ENCODE measurements around the gene DUSP10.

Gene DUSP10

DNA sequence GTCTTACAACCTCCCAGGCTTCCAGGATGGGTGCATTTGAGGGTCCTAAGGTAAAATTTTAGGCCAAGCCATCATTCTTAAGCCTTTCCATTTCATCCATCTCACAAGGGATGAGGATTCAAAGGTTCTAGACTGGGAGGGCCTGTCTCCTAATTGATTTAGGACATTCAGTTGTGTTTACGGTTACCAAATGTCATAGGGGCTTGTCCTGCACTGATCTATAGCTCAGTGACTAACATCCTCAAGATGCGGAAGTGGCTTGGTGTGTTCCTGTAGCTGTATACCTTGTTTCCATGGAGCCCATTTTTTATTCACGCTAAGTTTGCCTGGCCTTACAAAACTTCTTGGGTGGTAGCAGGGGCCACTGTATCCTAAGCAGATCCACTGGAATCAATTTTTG lies 52.8 kb downstream of the DUSP10 start:
- DNase-seq = no peak

- no peak for DNase-seq
Measured at GRCh38 chr1:221688488-221688843, 53.4 kb downstream of the DUSP10 start.

GRCh38 chr1:221687836-221688487 lies 53.9 kb downstream of the DUSP10 start:
- DNase-seq = no peak

DNA sequence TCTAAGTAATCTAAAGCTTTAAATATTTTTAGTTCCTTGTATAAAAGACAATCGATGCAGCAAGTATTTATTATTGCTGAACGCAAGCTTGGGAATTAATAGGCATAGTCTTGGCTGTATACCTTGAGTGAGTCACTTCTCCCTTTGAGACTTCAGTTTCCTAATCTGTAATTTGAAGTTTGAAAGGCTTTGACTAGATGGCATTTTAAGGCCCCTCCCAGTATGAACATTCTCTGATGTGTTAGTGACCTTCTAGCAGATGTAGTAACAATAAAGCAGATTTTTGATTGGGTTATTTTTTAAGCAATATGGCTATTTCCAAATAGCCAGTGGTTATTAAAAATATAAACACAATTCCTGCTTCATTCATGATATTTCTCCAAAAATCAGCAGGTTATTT lies 58.2 kb downstream of the DUSP10 start:
- DNase-seq = no peak

- no peak for DNase-seq
Measured at GRCh38 chr1:221680085-221680484, 61.8 kb downstream of the DUSP10 start.

- DNase-seq = no peak
Measured at GRCh38 chr1:221678014-221678413, 63.9 kb downstream of the DUSP10 start.

- no peak for DNase-seq
Measured at GRCh38 chr1:221675880-221676800, 65.7 kb downstream of the DUSP10 start.

GRCh38 chr1:221672965-221673364 lies 68.9 kb downstream of the DUSP10 start:
- no peak for DNase-seq

DNA sequence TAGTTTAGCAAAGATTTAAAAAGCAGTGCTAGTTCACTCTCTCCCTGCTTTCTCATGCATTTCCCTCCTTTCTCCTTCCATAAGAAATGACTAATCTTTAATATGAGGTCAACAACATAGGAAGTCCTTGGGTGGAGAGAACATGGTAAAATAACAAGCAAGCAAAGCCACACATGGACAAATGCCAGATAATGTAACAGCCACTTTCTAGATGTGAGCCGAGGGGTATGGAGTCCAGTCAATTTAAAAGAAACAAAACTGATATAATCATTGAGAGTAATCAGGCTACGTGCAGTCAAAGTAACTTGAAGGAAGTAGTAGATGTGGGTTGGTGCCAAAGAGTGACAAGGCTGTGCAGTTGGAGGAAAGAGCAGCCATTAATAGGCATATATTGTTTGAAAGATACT lies 69.6 kb downstream of the DUSP10 start:
- no peak for DNase-seq

DNA sequence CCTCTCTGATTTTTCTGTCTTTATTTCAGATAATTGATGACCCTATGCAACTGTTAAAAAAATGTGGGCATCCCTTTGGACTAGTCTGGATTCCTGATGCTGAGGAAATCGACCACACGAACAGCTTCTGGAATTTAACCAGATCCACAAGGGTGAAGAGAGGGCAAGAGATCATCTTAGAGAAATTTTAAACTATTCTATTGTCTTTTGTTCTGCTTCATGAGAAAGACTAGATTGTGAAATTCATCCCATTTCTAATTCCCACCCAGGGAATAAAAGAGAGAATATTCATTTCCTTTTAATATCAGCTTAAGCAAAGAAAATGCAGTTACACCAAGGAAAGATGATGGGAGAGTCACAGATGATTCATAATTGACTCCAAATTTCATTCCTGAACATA lies 71.8 kb downstream of the DUSP10 start:
- DNase-seq = no peak

GRCh38 chr1:221669441-221669840 lies 72.4 kb downstream of the DUSP10 start:
- no peak for DNase-seq

DNA sequence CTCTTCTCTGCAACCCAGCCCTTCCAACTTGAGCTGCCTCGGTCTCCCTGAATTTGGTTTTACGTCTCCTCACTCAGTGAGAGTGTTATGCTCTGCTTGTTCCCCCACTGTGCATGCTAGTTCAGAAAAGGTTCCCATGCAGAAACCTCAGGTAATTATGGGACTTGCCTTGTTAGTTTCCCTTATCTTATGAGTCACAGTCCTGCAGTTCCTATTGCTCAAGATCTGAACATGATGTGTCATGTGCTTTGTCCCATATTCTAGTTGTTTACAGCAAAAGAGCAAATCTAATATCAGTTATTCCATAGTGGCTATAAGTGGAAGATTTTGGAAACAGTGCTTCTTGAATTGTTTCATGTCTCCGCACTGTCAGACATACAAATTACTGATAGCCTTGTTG lies 74.4 kb downstream of the DUSP10 start:
- DNase-seq = no peak

- DNase-seq = no peak
Measured at GRCh38 chr1:221664253-221664652, 77.6 kb downstream of the DUSP10 start.

DNA sequence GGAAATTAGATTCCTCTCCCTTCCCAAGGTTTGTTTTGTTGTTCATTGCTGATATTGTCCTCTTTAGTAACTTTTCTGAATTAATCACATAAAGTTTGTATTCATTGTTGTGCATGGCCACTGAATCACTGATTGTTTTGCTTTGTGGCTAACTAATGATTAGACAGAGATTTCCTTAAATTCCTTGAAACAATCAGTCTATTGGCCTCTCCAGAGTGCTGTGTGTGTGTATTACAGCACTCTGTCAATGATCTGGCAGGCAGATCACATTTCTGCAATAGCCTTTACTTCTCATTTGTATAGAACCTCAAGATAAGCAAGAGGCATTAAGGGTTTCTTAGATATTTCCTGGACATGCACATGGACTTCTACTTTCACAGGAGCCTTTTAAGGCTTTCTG lies 78.6 kb downstream of the DUSP10 start:
- no peak for DNase-seq

DNA sequence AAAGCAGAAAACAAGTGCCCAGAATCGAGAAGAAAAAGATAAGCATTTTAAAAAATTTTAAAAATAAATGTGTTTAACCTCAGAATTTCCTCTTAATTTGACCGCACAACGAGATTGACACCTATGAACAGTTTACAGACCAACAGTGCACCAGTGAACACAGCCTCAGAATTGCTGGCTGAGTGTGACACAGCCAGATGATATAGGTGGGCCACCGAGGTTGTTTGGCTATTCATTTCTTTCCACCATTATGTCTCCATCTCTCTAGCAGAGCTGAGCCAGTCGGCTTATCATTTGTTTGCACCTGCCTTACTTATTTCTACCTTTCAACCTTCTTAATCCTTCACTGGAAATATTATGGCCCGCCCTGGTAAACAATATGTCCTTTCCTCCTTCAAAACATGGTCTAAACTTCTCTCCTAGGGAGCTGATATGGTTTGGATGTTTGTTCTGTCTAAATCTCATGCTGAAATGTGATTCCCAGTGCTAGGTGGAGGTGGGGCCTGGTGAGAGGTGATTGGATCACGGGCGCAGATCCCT lies 86.1 kb downstream of the DUSP10 start:
- DNase-seq = no peak
